ENCODE measurements around the gene DOLK.

DNA sequence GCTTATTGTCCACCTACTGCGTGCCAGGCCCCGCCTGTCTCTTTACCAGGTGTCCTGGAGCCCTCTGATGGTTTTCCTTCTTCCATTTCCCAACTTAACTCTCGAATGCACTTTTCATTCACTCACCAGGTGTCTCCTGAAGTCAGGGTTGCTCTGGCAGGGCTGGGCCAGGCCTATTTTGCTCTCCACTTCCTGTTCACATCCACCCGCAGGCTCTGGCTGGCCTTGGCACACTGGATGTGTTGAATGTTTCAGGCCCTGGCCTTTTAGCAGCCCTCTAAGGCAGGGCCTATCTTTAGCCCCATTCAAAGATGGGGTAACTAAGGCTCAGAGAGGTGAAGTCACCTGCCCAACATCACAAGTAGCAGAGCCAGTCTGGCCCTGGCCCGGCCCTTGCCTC is 49.0 kb downstream of the DOLK start:
- TF ChIP-seq POLR2A (IDR thresholded peaks at IDR 0.05; ENCODE audit: low read depth, low read length) (no peak), TAF1 (IDR thresholded peaks at IDR 0.05; ENCODE audit: borderline replicate concordance, low read depth, low read length) (no peak)
